Activated CD4-positive, alpha-beta T cell treated with anti-CD3 and anti-CD28 coated beads, Interleukin-2, amount 10 ng/mL, durations not matched to agents 24 days and 14 days (primary cell): ENCODE results near the gene IFI27. TPM values are rescaled to one million over a fixed set of nuclear protein-coding genes. Genes with fewer than 3 reads are reported as not detected.

ENCODE experiments used
- DNase-seq: peaks from one replicate; pipeline ENCODE4 v3.0.0; 2022
- H3K27ac Mint-ChIP-seq: one replicate; pipeline ENCODE4 v1.8.0; 2022; ENCODE audit warnings: mild to moderate bottlenecking, mixed read lengths
- H3K27me3 Mint-ChIP-seq: one replicate; pipeline ENCODE4 v1.8.0; 2022; ENCODE audit warnings: mixed read lengths
- H3K36me3 Mint-ChIP-seq: one replicate; pipeline ENCODE4 v1.8.0; 2022; ENCODE audit warnings: low read depth, mild to moderate bottlenecking, mixed read lengths
- H3K4me1 Mint-ChIP-seq: one replicate; pipeline ENCODE4 v1.8.0; 2021; ENCODE audit warnings: mixed read lengths
- H3K4me3 Mint-ChIP-seq: one replicate; pipeline ENCODE4 v1.8.0; 2022; ENCODE audit warnings: mild to moderate bottlenecking, moderate library complexity, mixed read lengths
- H3K9me3 Mint-ChIP-seq: one replicate; pipeline ENCODE4 v1.8.0; 2021; ENCODE audit warnings: mixed read lengths
- intact Hi-C: fragments of 100-400 bp; cut with micrococcal nuclease; formaldehyde crosslinking; loops from one replicate; pipeline ENCODE4 v1.15.1; 2023
- total RNA-seq: library from RNA; stranded (reverse); gene quantifications from 2 replicates; pipeline ENCODE4 v1.2.3, GENCODE V29; 2022

Gene IFI27
- total RNA-seq, 1 donor from 2014 or later: 67.3 TPM

DNA sequence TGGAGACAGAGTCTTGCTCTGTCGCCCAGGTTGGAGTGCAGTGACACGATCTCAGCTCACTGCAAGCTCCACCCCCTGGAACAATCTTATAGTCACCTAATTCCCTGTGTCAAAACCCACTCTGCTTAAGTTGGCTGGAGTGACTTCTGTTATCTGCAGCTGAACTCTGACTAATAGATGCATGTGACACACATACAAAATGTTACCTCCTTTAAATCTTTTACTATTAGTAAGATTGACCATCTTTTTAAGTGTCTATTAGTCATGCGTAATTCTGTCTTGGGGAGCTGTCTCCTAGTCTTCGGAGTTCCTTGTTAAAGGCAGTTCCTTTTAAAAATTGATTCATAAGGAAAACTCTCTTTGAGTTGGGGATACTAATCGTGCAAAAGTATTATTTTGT, 22.0 kb upstream of the IFI27 start:
- intact Hi-C loops: no loop called here
- no peaks in the 10 kb centered on the region for H3K27me3 Mint-ChIP-seq
- peaks cover 2% of the 10 kb centered on the region for H3K4me1 Mint-ChIP-seq
- H3K9me3 Mint-ChIP-seq: peaks cover 4% of the 10 kb centered on the region
- H3K4me3 Mint-ChIP-seq: no peak overlapping the region
- DNase-seq: no peak
- peaks cover 10% of the 10 kb centered on the region for H3K36me3 Mint-ChIP-seq
- no peak overlapping the region for H3K27ac Mint-ChIP-seq

DNA sequence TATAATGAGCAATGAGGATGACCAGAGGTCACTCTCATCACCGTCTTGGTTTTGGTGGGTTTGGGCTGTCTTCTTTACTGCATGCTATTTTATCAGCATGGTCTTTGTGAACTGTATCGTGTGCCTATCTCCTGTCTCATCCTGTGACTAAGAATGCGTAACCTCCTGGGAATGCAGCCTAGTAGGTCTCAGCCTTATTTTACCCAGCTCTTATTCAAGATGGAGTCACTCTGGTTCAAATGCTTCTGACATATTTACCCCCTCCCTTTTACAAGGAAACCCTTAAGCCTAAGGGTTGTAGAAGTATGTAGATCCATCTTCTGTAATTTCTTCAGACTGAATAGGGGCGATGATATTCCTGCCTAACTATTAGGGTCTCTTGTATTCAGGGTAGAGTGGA, 21.1 kb upstream of the IFI27 start:
- intact Hi-C loops: no loop called here

DNA sequence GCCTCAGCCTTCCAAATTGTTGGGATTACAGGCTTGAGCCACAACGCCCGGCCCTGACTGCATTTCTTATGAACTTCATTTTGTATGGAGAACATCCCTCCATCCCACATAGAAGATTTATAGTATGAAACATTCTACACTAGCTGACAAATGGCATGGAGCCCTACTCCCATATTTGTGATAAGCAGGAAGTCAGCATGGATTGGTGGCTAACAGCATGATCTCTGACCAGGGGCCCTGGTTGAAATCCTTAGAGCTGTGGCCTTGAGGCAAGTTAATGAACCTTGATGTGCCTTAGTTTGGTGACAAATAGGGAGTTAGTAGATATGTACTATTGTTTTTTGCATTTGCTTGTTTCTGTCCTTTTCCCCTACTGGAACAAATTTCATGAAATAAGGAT, 17.1 kb upstream of the IFI27 start:
- Mint-ChIP-seq H3K36me3 (peaks cover 4% of the 10 kb centered on the region), H3K9me3 (no peaks in the 10 kb centered on the region), H3K27me3 (no peaks in the 10 kb centered on the region), H3K27ac (no peak overlapping the region), H3K4me3 (no peak overlapping the region), H3K4me1 (no peaks in the 10 kb centered on the region)
- intact Hi-C loops: no loop called here
- DNase-seq: no peak

More for the DNA sequence above, 21.1 kb upstream of the IFI27 start:
- Mint-ChIP-seq H3K27ac (no peak overlapping the region), H3K4me3 (no peak overlapping the region), H3K36me3 (peaks cover 8% of the 10 kb centered on the region), H3K27me3 (no peaks in the 10 kb centered on the region), H3K4me1 (peaks cover 1% of the 10 kb centered on the region), H3K9me3 (peaks cover 4% of the 10 kb centered on the region)
- no peak for DNase-seq

DNA sequence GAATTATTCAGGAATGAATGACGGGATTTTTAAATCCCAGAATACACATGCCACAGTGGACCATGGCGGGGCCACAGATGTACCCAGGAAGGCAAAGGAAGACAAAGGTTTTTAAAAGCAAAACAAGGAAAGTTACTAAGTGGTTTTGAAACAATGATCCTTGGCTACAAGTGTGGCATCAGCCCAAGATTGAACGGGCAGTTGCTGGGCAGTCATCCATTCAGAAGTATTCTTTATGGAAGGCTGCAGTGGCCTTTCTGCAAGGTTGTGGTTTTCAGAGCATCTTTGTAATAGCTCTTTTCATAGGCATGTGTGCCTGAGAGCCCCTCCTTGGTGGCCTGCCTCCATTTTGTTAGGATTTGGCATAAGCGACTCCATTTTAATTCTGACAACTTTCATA, 13.4 kb upstream of the IFI27 start:
- Mint-ChIP-seq H3K9me3 (no peaks in the 10 kb centered on the region), H3K36me3 (peaks cover 4% of the 10 kb centered on the region), H3K27ac (no peak overlapping the region), H3K4me1 (no peaks in the 10 kb centered on the region), H3K27me3 (no peaks in the 10 kb centered on the region), H3K4me3 (no peak overlapping the region)
- intact Hi-C loops: no loop called here
- no peak for DNase-seq

DNA sequence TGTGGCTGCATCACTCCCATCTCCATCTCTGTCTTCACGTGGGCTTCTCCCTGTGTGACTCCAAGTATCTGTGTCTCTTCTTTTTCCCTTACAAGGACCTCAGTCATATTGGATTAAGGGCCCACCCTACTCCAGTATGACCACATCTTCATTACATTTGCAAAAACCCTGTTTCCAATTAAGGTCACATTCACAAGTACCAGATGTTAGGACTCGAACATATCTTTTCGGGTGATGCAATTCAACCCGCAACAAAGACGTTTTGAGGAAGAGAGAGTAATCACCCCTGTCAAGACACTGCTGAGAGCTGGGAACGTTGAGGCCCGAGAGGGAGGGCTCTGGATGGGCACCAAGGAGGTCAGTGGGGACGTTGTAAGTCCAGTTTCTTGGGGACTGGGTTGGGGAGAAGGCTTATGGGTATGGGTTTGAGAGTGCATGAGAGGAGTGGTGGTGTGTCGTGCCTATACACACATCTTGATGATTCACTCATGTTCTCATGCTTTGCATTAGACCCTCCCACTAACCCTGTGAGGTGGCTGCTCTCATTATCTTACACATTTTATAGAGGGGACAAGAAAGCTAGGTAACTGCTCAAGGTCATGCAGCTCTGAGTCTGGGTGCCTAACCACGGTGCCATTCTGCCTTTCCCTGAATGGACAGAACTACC, 12.1 kb upstream of the IFI27 start:
- no peaks in the 10 kb centered on the region for H3K27me3 Mint-ChIP-seq
- H3K4me3 Mint-ChIP-seq: no peak overlapping the region
- intact Hi-C loops: no loop called here
- H3K36me3 Mint-ChIP-seq: peaks cover 4% of the 10 kb centered on the region
- no peaks in the 10 kb centered on the region for H3K4me1 Mint-ChIP-seq
- H3K9me3 Mint-ChIP-seq: no peaks in the 10 kb centered on the region
- DNase-seq: no peak
- H3K27ac Mint-ChIP-seq: no peak overlapping the region

DNA sequence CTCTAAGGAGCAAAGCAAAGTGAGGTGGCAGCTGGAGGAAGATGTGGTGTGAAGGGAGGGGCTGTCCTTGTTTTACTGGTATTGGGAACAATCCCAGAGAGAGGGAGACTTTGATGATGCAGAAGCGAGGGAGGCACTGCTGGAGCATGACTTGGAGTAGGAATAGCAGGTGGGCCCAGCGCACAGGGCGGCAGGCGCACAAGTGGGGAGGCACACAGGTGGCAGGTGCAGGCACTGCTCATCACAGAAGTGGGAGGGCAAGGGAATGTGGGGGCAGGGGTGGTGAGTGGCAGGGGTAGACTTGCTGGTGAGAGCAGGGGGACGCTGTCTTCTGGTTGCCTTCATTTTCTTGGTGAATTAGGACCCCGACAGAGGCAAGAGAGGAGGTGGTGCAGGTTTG, 11.5 kb upstream of the IFI27 start:
- no peak overlapping the region for H3K27ac Mint-ChIP-seq
- no peaks in the 10 kb centered on the region for H3K9me3 Mint-ChIP-seq
- peaks cover 4% of the 10 kb centered on the region for H3K36me3 Mint-ChIP-seq
- DNase-seq: no peak
- H3K4me1 Mint-ChIP-seq: no peaks in the 10 kb centered on the region
- no peak overlapping the region for H3K4me3 Mint-ChIP-seq
- no peaks in the 10 kb centered on the region for H3K27me3 Mint-ChIP-seq
- intact Hi-C loops: no loop called here

DNA sequence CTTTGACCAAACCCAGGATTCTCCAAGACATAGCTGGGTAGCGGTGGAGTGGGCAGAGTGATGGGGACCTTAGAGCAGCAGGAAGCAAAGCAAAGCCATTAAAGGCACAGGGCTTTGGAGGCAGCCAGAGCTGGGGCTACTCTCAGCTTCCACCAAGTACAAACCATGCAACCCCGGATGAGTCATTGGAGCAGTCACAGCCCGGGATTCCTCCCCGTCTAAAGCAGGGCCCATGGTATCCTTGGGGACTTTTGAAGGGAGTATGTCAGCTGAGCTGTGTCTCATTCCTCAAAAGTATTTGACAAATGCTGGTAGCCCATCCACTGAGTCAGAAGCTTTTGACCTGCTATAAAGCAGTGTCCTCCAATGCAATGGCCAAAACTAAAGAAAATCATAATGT, 9.7 kb upstream of the IFI27 start:
- peaks cover 4% of the 10 kb centered on the region for H3K36me3 Mint-ChIP-seq
- intact Hi-C loops: no loop called here
- H3K9me3 Mint-ChIP-seq: no peaks in the 10 kb centered on the region
- no peak overlapping the region for H3K27ac Mint-ChIP-seq
- no peak overlapping the region for H3K4me3 Mint-ChIP-seq
- DNase-seq: no peak
- H3K27me3 Mint-ChIP-seq: no peaks in the 10 kb centered on the region
- no peaks in the 10 kb centered on the region for H3K4me1 Mint-ChIP-seq

DNA sequence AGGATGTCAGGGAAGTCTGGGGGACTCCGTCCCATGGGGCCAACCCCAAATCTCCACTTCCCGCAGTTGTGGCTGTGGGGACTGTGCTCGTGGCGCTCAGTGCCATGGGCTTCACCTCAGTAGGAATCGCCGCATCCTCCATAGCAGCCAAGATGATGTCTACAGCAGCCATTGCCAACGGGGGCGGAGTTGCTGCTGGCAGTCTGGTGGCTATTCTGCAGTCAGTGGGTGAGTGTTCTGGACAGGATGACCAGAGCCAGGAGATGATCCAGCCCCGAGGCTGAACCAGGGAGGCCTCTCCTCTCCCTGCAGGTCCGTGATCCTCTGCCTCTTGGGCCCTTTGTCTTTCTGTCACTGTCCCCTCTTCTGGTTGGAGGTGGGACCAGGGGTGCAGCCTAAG, 8.8 kb upstream of the IFI27 start:
- Mint-ChIP-seq H3K27me3 (no peaks in the 10 kb centered on the region), H3K27ac (no peak overlapping the region), H3K36me3 (peaks cover 4% of the 10 kb centered on the region), H3K4me3 (no peak overlapping the region), H3K9me3 (no peaks in the 10 kb centered on the region), H3K4me1 (no peaks in the 10 kb centered on the region)
- intact Hi-C loops: no loop called here
- DNase-seq: no peak

DNA sequence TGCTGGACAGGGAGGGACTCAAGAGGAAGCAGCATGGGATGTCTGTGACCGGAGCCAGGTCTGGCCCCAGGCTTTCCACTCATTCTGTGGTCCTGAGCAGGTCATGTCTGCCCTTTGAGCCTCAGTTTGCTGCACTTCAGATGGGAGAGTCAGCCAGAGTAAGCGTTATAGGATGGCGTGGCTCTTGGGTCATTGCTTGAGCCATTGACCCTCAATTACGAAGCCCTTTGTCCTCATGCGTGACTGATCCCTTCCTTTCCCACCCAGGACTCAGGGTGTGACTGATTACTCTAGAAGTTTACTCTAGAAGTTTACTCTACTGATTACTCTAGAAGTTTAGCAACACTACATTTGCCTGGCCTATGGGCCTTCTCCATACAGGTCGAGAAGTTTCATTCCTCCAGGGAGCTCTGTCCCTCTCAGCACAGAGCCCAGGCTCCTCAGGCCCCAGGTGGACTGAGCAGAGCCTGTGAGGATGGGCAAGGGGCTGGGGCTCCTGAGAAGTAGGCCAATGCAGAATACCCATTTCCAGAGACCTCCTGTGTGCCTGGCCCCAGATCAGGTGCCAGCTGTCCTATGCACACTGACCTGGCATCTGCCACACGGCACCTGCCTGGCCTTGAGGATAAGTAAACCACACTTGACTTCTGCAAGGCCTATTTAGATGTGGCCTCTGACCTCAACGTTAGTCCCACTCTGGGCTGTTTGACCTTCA, 7.6 kb upstream of the IFI27 start:
- DNase-seq: no peak
- intact Hi-C loops: no loop called here
- no peaks in the 10 kb centered on the region for H3K27me3 Mint-ChIP-seq
- H3K4me3 Mint-ChIP-seq: no peak overlapping the region
- peaks cover 1% of the 10 kb centered on the region for H3K9me3 Mint-ChIP-seq
- no peak overlapping the region for H3K27ac Mint-ChIP-seq
- no peaks in the 10 kb centered on the region for H3K4me1 Mint-ChIP-seq
- H3K36me3 Mint-ChIP-seq: no peaks in the 10 kb centered on the region

DNA sequence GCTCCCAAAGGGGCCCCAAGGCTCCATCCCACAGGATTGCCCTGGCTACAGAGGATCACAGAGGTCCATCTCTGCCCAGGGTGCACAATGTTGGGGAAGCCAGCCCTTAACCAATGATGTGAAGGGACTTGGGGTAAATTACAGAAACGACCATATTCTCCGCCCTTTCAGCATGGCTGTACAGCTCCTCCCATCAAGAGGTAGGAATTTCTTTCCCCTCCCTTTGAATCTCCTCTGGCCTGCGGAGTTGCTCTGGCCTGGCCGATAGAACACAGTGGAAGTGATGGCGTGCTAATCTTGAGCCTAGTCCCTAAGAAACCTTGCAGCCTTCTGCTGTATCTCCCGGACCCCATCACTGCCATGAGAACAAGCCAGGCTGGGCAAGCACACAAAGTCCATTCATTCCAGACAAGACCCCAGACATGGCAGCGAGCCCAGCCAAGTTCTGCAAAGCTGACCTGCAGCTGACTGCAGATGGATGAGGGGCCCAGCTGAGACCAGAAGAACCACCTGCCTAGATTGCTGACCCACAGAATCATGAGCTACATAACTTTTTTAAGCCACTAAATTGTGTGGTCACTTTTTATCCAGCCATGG, 6.9 kb upstream of the IFI27 start:
- Mint-ChIP-seq H3K9me3 (peaks cover 4% of the 10 kb centered on the region), H3K36me3 (no peaks in the 10 kb centered on the region), H3K27ac (no peak overlapping the region)

DNA sequence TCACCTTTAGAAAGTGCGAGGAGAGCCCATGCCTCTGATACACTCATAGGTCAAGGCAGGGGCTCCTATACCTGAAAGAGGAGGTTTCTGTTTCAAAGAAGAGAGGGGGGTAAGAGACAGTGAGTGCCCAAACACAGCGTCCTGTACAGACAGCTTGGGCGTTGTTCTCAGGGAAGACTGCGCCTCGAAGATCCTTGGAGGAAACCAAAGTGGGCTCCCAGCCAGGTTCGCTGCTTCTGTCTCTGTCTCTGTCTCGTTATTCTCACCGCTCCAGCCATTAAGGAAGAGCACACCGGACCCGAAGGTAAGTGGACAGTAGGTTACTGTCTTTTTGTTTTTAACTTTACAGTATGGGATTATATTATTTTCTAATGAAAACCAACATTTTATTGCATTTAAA, 5.8 kb upstream of the IFI27 start:
- DNase-seq: no peak
- Mint-ChIP-seq H3K9me3 (peaks cover 4% of the 10 kb centered on the region), H3K4me3 (no peak overlapping the region), H3K27me3 (no peaks in the 10 kb centered on the region), H3K4me1 (no peaks in the 10 kb centered on the region), H3K27ac (no peak overlapping the region), H3K36me3 (no peaks in the 10 kb centered on the region)
- intact Hi-C loops: no loop called here

More for the DNA sequence above, 6.9 kb upstream of the IFI27 start:
- Mint-ChIP-seq H3K27me3 (no peaks in the 10 kb centered on the region), H3K4me1 (no peaks in the 10 kb centered on the region), H3K4me3 (no peak overlapping the region)
- intact Hi-C loops: no loop called here
- no peak for DNase-seq

DNA sequence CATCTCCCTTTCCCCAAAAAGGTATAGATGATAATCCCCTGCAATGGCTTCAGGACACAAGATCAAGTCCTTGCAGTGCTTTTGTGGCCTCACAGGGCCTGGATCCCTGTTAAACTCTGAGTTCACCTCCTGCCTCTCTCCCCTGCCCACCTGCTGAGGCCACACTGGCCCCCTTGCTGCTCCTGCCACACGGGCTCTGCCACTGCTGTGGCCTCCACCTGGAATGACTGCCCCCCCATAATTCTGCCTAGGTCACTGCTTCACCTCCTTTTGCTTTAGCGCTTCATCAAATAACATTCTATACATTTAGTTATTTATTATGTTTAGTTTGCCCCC, 653 bp upstream of the IFI27 start:
- no peaks in the 10 kb centered on the region for H3K36me3 Mint-ChIP-seq
- peak overlapping the region; percentile 31 for H3K27ac Mint-ChIP-seq
- H3K4me3 Mint-ChIP-seq: no peak overlapping the region

DNA sequence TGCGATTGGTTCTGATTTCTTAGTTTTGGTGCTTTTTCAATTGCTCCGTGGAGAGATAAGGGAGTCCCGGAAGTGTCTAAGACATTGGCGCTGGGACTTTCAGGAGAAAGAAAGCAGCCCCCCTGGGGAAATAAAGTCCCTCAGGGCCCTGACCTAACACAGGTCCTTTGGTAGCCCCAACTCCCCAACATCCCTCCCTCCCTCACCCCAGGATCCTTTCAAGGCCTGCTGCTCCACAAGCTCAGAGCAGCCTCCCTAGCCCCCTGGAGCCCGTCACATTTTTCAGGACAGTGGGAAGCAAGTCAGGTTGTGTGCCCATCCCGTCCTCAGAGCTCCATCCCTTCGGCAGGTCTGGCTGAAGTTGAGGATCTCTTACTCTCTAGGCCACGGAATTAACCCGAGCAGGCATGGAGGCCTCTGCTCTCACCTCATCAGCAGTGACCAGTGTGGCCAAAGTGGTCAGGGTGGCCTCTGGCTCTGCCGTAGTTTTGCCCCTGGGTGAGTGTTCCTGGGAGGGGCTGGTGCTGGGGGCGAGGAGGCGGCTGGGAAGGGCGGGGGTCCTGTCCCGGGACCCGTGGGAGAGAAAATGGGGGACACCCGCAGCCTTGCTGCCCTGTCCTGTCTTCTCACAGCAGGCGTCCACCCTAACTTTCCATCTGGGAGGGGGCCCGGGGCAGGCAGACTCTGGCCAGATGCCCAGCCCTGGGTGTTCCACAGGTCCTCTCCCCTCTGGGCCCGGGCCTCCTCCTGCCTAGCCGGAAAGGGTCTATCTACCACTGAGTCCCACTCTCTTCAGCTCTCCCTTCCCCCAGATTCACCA, 950 bp downstream of the IFI27 start:
- H3K27me3 Mint-ChIP-seq: no peaks in the 10 kb centered on the region
- H3K4me3 Mint-ChIP-seq: peak overlapping the region; percentile 62

More for the DNA sequence above, 653 bp upstream of the IFI27 start:
- no peak for DNase-seq
- intact Hi-C loops: no loop called here
- H3K4me1 Mint-ChIP-seq: peaks cover 25% of the 10 kb centered on the region
- H3K9me3 Mint-ChIP-seq: peaks cover 4% of the 10 kb centered on the region
- H3K27me3 Mint-ChIP-seq: no peaks in the 10 kb centered on the region

DNA sequence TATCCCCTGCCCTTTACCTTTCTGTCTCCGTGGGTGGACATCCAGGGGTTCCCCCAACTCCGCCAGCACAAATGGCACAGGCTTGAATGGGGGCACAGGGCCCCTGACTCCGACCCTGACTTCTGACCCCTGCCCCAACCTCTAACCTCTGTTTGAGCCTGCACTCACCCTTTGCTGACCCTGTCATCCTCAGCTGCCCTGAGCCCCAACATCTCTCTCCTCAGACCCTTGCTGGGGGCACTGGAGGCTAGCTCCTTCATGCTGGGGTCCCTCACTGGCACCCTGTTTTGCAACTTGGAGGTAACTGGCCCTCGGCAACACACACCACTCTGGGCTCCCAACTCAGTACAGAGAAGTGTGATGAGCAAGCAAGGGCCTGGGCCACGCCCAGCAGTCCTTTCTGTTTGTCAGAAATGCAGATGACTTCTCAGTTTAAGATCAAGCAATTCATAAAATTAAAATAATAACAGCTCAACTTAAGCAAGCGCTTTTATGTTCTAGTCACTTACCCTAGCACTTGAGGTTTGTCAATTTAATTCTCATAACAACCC, 2.1 kb downstream of the IFI27 start:
- Mint-ChIP-seq H3K4me1 (peaks cover 27% of the 10 kb centered on the region), H3K36me3 (no peaks in the 10 kb centered on the region), H3K27me3 (no peaks in the 10 kb centered on the region), H3K4me3 (peak overlapping the region; percentile 62), H3K9me3 (peaks cover 4% of the 10 kb centered on the region), H3K27ac (no peak overlapping the region)
- DNase-seq: no peak
- intact Hi-C loops: no loop called here

More for the DNA sequence above, 950 bp downstream of the IFI27 start:
- peak overlapping the region; percentile 46 for H3K27ac Mint-ChIP-seq
- peaks cover 4% of the 10 kb centered on the region for H3K9me3 Mint-ChIP-seq
- peaks cover 27% of the 10 kb centered on the region for H3K4me1 Mint-ChIP-seq
- no peaks in the 10 kb centered on the region for H3K36me3 Mint-ChIP-seq
- intact Hi-C loops: no loop called here
- no peak for DNase-seq
